CD4-positive, CD25-positive, alpha-beta regulatory T cell (primary cell): Measurements from ENCODE around the gene FYN. TPM values are rescaled to one million over a fixed set of nuclear protein-coding genes. Genes with fewer than 3 reads are reported as not detected.

Source experiments
- ATAC-seq, 2 donors: fragments of 150-1000 bp; cut with Tn5 transposase; one replicate each; pipeline ENCODE4 v1.10.0; 2021; ENCODE audit warnings: low read depth in 2 of 2, moderate number of reproducible peaks in 2 of 2, moderate library complexity in 1 of 2
- DNase-seq, 3 donors: peaks; one replicate each; pipeline versions ENCODE4 v3.0.0 to v3.0.0-alpha.2; 2012 to 2022; ENCODE audit warnings: mixed read lengths in 1 of 3
- H3K27ac ChIP-seq: one replicate; pipeline ENCODE4 v1.7.0; 2013; ENCODE audit warnings: mild to moderate bottlenecking, low read length; ENCODE audit not compliant: insufficient read depth, poor library complexity, severe bottlenecking
- H3K27me3 ChIP-seq: one replicate; pipeline ENCODE4 v1.7.0; 2013; ENCODE audit warnings: low read length; ENCODE audit not compliant: control insufficient read depth, insufficient read depth
- H3K36me3 ChIP-seq: one replicate; pipeline ENCODE4 v1.7.0; 2013; ENCODE audit warnings: mild to moderate bottlenecking, low read length, moderate library complexity; ENCODE audit not compliant: control insufficient read depth, insufficient read depth
- H3K4me1 ChIP-seq: 2 replicates; pipeline ENCODE4 v1.7.0; 2013; ENCODE audit warnings: mild to moderate bottlenecking, low read length; ENCODE audit not compliant: insufficient read depth, control insufficient read depth, poor library complexity, severe bottlenecking
- H3K4me3 ChIP-seq: one replicate; pipeline ENCODE4 v1.7.0; 2013; ENCODE audit warnings: low read depth, mild to moderate bottlenecking, low read length, moderate library complexity
- H3K9me3 ChIP-seq, 2 experiments: 1 replicate in 1 of 2; 2 replicates in 1 of 2; pipeline ENCODE4 v1.7.0; 2013; ENCODE audit warnings: low read length in 2 of 2, mild to moderate bottlenecking in 1 of 2, moderate library complexity in 1 of 2; ENCODE audit not compliant: control insufficient read depth in 2 of 2
- H3K27ac Mint-ChIP-seq, 3 donors: one replicate each; pipeline ENCODE4 v1.8.0; 2020 to 2022; ENCODE audit warnings: mild to moderate bottlenecking in 3 of 3, mixed read lengths in 3 of 3, moderate library complexity in 2 of 3
- H3K27me3 Mint-ChIP-seq: one replicate; pipeline ENCODE4 v1.8.0; 2022; ENCODE audit warnings: mild to moderate bottlenecking, mixed read lengths
- H3K36me3 Mint-ChIP-seq: one replicate; pipeline ENCODE4 v1.8.0; 2020; ENCODE audit warnings: mixed read lengths
- H3K4me1 Mint-ChIP-seq, 4 donors: one replicate each; pipeline ENCODE4 v1.8.0; 2020 to 2022; ENCODE audit warnings: mixed read lengths in 4 of 4, mild to moderate bottlenecking in 1 of 4
- H3K4me3 Mint-ChIP-seq, 4 donors: one replicate each; pipeline ENCODE4 v1.8.0; 2020 to 2022; ENCODE audit warnings: mild to moderate bottlenecking in 4 of 4, mixed read lengths in 4 of 4, moderate library complexity in 3 of 4
- H3K9me3 Mint-ChIP-seq, 7 donors: one replicate each; pipeline ENCODE4 v1.8.0; 2020 to 2022; ENCODE audit warnings: mixed read lengths in 7 of 7, mild to moderate bottlenecking in 3 of 7, moderate library complexity in 2 of 7
- polyA plus RNA-seq, 4 donors: library from polyadenylated mRNA; unstranded; fragments of 300-500 nt; fragmentation: Illumina TruSeq; gene quantifications; one replicate each; pipeline ENCODE4 v1.2.3, GENCODE V29; 2021
- total RNA-seq: library from RNA; stranded (reverse); gene quantifications from one replicate; pipeline ENCODE4 v1.2.3, GENCODE V29; 2022

The FYN gene
- total and polyA plus RNA-seq, 5 donors from 2014 or later: 267 to 592 (median 295) TPM

DNA sequence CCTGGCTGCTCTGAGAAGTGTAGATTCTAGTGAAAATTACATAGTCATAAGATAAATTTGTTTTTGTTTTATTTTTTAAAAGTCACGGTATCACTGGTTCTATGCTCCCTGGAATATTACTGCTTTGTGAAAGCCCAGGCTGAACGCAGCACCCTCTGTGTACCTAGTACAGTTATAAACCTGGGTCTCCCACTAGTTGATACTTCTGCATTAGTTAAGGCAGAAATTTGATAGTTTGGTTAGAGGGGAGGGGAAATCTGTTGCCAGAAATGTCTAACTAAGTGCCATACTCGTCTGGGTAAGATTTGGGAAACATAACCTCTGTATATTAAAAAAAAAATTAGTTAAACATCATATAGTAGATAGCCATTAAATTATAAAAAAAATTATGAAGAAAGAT lies 156.9 kb downstream of the FYN start:
- Histone ChIP-seq H3K4me1 (peaks cover 46% of the 10 kb centered on the region), H3K4me3 (no peak overlapping the region), H3K9me3 (no peaks in the 10 kb centered on the region), H3K27me3 (no peaks in the 10 kb centered on the region), H3K27ac (peak overlapping the region; percentile 70), H3K36me3 (peaks cover 81% of the 10 kb centered on the region)
- H3K27me3 Mint-ChIP-seq: no peaks in the 10 kb centered on the region
- H3K4me1 Mint-ChIP-seq: peaks cover 14 to 86% (median 54%) of the 10 kb centered on the region in 4 donors
- peak overlapping the region; percentile 53 to 91 (median 78) for H3K27ac Mint-ChIP-seq
- peak overlapping the region; percentile 11 to 39 (median 22) for H3K4me3 Mint-ChIP-seq
- no peaks in the 10 kb centered on the region for H3K9me3 Mint-ChIP-seq
- ATAC-seq: no peak
- H3K36me3 Mint-ChIP-seq: peaks cover 75% of the 10 kb centered on the region
- DNase-seq: no peak

DNA sequence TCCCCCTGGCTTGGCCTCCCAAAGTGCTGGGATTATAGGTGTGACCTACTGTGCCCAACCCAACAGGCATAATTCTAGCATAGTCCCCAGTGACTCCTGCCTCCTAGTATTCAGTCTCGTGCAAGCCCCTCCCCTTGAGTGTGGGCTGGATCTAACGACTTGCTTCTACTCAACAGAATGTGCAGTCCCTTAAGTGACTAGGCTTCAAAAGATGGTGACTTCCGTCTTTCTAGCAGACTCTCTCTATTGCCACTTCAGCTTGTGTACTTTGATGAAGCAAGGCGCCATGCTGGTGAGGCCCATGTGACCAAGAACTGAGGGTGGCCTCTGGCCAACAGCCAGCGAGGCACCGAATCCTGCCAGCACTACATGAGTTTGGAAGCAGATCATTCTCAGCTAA lies 157.9 kb downstream of the FYN start:
- H3K36me3 ChIP-seq: peaks cover 78% of the 10 kb centered on the region
- H3K27ac Mint-ChIP-seq: peak overlapping the region; percentile 90 to 98 (median 91)
- H3K27ac ChIP-seq: peak overlapping the region; percentile 70
- H3K27me3 ChIP-seq: no peaks in the 10 kb centered on the region
- no peaks in the 10 kb centered on the region for H3K9me3 ChIP-seq
- DNase-seq (peak; percentile 22 to 89 (median 57)), ATAC-seq (peak; percentile 73 to 80)
- peak overlapping the region; percentile 49 for H3K4me3 ChIP-seq
- no peaks in the 10 kb centered on the region for H3K27me3 Mint-ChIP-seq
- peaks cover 55% of the 10 kb centered on the region for H3K4me1 ChIP-seq
- peak overlapping the region in 3 of 4 donors; percentile 60 to 77 (median 69) for H3K4me3 Mint-ChIP-seq
- peaks cover 16 to 86% (median 50%) of the 10 kb centered on the region in 4 donors for H3K4me1 Mint-ChIP-seq
- H3K36me3 Mint-ChIP-seq: peaks cover 72% of the 10 kb centered on the region
- no peaks in the 10 kb centered on the region for H3K9me3 Mint-ChIP-seq

GRCh38 chr6:111714416-111715270 lies 158.6 kb downstream of the FYN start:
- Mint-ChIP-seq H3K36me3 (peaks cover 65% of the 10 kb centered on the region), H3K9me3 (no peaks in the 10 kb centered on the region), H3K4me3 (peak overlapping the region; percentile 11 to 77 (median 64)), H3K27me3 (no peaks in the 10 kb centered on the region), H3K27ac (peak overlapping the region; percentile 90 to 98 (median 91)), H3K4me1 (peaks cover 23 to 86% (median 54%) of the 10 kb centered on the region in 4 donors)
- ATAC-seq (peak; percentile 31 to 32), DNase-seq (peak in 1 of 3 donors; percentile 86)
- peaks cover 60% of the 10 kb centered on the region for H3K4me1 ChIP-seq
- peak overlapping the region; percentile 70 for H3K27ac ChIP-seq
- peak overlapping the region; percentile 49 for H3K4me3 ChIP-seq
- H3K27me3 ChIP-seq: no peaks in the 10 kb centered on the region
- no peaks in the 10 kb centered on the region for H3K9me3 ChIP-seq
- H3K36me3 ChIP-seq: peaks cover 71% of the 10 kb centered on the region

GRCh38 chr6:111713811-111714210 lies 159.4 kb downstream of the FYN start:
- no peaks in the 10 kb centered on the region for H3K9me3 Mint-ChIP-seq
- peak overlapping the region in 1 of 4 donors; percentile 16 for H3K4me3 Mint-ChIP-seq
- Histone ChIP-seq H3K4me1 (peaks cover 60% of the 10 kb centered on the region), H3K9me3 (no peaks in the 10 kb centered on the region), H3K27me3 (no peaks in the 10 kb centered on the region), H3K36me3 (peaks cover 67% of the 10 kb centered on the region), H3K27ac (peak overlapping the region; percentile 70), H3K4me3 (no peak overlapping the region)
- no peaks in the 10 kb centered on the region for H3K27me3 Mint-ChIP-seq
- ATAC-seq: no peak
- peaks cover 59% of the 10 kb centered on the region for H3K36me3 Mint-ChIP-seq
- peaks cover 26 to 80% (median 55%) of the 10 kb centered on the region in 4 donors for H3K4me1 Mint-ChIP-seq
- peak overlapping the region; percentile 90 to 96 (median 91) for H3K27ac Mint-ChIP-seq
- DNase-seq: no peak

DNA sequence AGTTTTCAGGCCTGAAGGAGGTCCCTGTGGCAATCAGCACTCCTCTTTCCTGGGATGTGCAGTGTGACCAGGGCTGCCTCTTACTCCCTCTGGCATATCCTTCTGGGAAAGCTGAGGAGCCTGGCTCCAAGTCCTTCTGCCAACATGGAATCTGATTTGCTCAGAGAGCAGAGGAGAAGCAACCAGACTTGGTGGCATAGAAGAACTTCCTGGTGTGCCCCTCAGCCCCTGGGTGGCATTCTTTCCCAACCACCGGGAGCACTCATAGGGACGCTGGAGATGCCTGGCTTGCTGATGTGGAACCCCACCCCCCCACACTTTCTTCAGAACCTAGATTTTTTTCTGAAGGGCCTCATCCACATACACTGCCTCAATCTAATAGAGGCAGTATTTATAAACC lies 160.0 kb downstream of the FYN start:
- Mint-ChIP-seq H3K27ac (peak overlapping the region; percentile 87 to 96 (median 91)), H3K9me3 (no peaks in the 10 kb centered on the region)

GRCh38 chr6:111711984-111712752 lies 161.1 kb downstream of the FYN start:
- no peak for ATAC-seq
- no peak overlapping the region for H3K4me3 ChIP-seq
- DNase-seq: peak in 1 of 3 donors; percentile 26
- H3K36me3 Mint-ChIP-seq: peaks cover 51% of the 10 kb centered on the region
- H3K9me3 Mint-ChIP-seq: no peaks in the 10 kb centered on the region
- H3K27ac ChIP-seq: peak overlapping the region; percentile 70
- H3K27ac Mint-ChIP-seq: peak overlapping the region; percentile 70 to 93 (median 91)
- H3K4me3 Mint-ChIP-seq: peak overlapping the region in 2 of 4 donors; percentile 7 to 73
- no peaks in the 10 kb centered on the region for H3K9me3 ChIP-seq
- H3K36me3 ChIP-seq: peaks cover 65% of the 10 kb centered on the region
- H3K4me1 ChIP-seq: peaks cover 60% of the 10 kb centered on the region
- peaks cover 31 to 76% (median 54%) of the 10 kb centered on the region in 4 donors for H3K4me1 Mint-ChIP-seq
- H3K27me3 ChIP-seq: no peaks in the 10 kb centered on the region
- H3K27me3 Mint-ChIP-seq: no peaks in the 10 kb centered on the region

More for the DNA sequence above, 160.0 kb downstream of the FYN start:
- ATAC-seq: no peak
- Histone ChIP-seq H3K4me1 (peaks cover 60% of the 10 kb centered on the region), H3K36me3 (peaks cover 65% of the 10 kb centered on the region), H3K27ac (peak overlapping the region; percentile 70), H3K4me3 (no peak overlapping the region), H3K9me3 (no peaks in the 10 kb centered on the region), H3K27me3 (no peaks in the 10 kb centered on the region)
- Mint-ChIP-seq H3K4me3 (no peak overlapping the region), H3K36me3 (peaks cover 53% of the 10 kb centered on the region), H3K27me3 (no peaks in the 10 kb centered on the region), H3K4me1 (peaks cover 26 to 74% (median 53%) of the 10 kb centered on the region in 4 donors)
- DNase-seq: no peak

DNA sequence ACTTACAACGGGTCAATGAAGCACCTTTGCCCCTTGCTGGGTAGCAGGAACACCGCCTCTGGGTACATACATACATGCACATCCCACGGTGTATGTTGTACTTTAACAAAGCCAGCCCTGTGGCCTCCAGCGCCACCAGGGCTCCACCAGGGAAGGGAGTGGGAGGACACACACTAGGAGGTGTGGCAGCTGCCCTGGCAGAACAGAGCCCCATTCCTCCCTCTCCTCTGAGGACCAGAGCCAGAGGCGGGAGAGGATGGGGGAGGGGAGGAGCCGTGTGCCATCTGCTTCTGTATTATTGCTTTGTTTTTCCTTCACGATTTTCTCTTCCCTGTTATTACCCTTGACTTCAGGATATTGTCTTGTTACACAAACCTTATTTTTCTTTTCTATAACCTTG lies 161.8 kb downstream of the FYN start:
- Histone ChIP-seq H3K27ac (peak overlapping the region; percentile 70), H3K36me3 (peaks cover 70% of the 10 kb centered on the region), H3K9me3 (no peaks in the 10 kb centered on the region), H3K4me3 (no peak overlapping the region), H3K4me1 (peaks cover 58% of the 10 kb centered on the region), H3K27me3 (no peaks in the 10 kb centered on the region)
- Mint-ChIP-seq H3K4me3 (peak overlapping the region in 2 of 4 donors; percentile 5), H3K36me3 (peaks cover 57% of the 10 kb centered on the region), H3K4me1 (peaks cover 31 to 73% (median 54%) of the 10 kb centered on the region in 4 donors), H3K27me3 (no peaks in the 10 kb centered on the region), H3K27ac (peak overlapping the region; percentile 70 to 93 (median 91)), H3K9me3 (no peaks in the 10 kb centered on the region)
- no peak for ATAC-seq
- DNase-seq: no peak
